Measurements from ENCODE around the gene ITGA7.

The ITGA7 gene

DNA sequence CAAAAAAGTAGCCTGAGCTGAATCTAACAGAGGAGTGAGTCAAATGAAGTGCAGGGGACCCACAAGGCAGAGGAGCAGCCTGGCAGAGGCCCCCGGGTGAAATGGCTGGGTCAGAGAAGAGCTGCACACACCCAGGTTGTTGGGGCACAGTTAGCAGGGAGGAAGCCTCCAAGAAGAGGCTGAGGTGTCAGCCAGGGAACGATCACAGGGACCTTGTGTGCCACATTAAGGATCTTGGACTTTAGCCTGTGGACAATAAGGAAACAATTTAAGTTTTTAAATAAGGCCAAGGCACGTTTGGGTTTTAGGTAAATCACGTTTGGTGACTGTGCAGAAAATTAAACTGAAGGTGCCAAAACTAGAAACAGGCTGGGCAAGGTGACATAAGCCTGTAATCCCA, 36.0 kb downstream of the ITGA7 start:
- TF ChIP-seq PATZ1 (CRISPR knock-in tag; IDR thresholded peaks at IDR 0.05; ENCODE audit: borderline replicate concordance) (no peak), ZNF565 (CRISPR knock-in tag; conservative IDR thresholded peaks at IDR 0.05; ENCODE audit: low read depth) (no peak), TCF4 (CRISPR knock-in tag; IDR thresholded peaks at IDR 0.05; ENCODE audit: borderline replicate concordance) (no peak), ZC3H10 (CRISPR knock-in tag; IDR thresholded peaks at IDR 0.05) (no peak)
- TF ChIP-seq, protein P1, sequence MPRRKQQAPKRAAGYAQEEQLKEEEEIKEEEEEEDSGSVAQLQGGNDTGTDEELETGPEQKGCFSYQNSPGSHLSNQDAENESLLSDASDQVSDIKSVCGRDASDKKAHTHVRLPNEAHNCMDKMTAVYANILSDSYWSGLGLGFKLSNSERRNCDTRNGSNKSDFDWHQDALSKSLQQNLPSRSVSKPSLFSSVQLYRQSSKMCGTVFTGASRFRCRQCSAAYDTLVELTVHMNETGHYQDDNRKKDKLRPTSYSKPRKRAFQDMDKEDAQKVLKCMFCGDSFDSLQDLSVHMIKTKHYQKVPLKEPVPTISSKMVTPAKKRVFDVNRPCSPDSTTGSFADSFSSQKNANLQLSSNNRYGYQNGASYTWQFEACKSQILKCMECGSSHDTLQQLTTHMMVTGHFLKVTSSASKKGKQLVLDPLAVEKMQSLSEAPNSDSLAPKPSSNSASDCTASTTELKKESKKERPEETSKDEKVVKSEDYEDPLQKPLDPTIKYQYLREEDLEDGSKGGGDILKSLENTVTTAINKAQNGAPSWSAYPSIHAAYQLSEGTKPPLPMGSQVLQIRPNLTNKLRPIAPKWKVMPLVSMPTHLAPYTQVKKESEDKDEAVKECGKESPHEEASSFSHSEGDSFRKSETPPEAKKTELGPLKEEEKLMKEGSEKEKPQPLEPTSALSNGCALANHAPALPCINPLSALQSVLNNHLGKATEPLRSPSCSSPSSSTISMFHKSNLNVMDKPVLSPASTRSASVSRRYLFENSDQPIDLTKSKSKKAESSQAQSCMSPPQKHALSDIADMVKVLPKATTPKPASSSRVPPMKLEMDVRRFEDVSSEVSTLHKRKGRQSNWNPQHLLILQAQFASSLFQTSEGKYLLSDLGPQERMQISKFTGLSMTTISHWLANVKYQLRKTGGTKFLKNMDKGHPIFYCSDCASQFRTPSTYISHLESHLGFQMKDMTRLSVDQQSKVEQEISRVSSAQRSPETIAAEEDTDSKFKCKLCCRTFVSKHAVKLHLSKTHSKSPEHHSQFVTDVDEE (CRISPR knock-in tag; IDR thresholded peaks at IDR 0.05) = no peak
- no peak for ATAC-seq

- ATAC-seq = no peak
Observed at GRCh38 chr12:55670276-55670675, 37.4 kb downstream of the ITGA7 start.

DNA sequence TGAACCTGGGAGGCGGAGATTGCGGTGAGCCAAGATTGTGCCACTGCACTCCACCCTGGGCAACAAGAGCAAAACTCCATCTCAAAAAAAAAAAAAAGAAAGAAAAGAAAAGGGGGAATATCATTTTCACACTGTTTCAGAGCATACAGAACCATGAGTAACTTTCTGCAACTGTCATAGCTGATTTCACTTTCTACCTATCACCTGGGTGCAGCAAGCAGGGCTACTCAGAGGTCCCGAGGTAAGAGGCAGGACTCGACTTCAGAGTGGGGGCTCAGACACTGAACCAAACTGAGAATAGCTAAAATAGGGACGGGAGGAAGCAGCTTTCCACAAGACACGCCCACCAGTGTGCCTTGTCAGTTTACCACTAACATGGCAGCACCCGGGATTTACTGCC, 41.2 kb downstream of the ITGA7 start:
- ATAC-seq = no peak
- TF ChIP-seq ARNTL (CRISPR knock-in tag; IDR thresholded peaks at IDR 0.05; ENCODE audit: borderline replicate concordance, low read depth) = no peak
- TF ChIP-seq TOX (CRISPR knock-in tag; IDR thresholded peaks at IDR 0.05; ENCODE audit: borderline replicate concordance) = no peak
- TF ChIP-seq CREB5 (CRISPR knock-in tag; IDR thresholded peaks at IDR 0.05; ENCODE audit: low read depth) = no peak
- TF ChIP-seq RARB (CRISPR knock-in tag; IDR thresholded peaks at IDR 0.05) = no peak
- no peak for TF ChIP-seq ISL1 (CRISPR knock-in tag; IDR thresholded peaks at IDR 0.05)
- TF ChIP-seq ZFP3 (CRISPR knock-in tag; IDR thresholded peaks at IDR 0.05) = no peak
- no peak for TF ChIP-seq ZC3H10 (CRISPR knock-in tag; IDR thresholded peaks at IDR 0.05)
- TF ChIP-seq ZNF70 (CRISPR knock-in tag; IDR thresholded peaks at IDR 0.05) = no peak
- no peak for TF ChIP-seq SNAI2 (CRISPR knock-in tag; IDR thresholded peaks at IDR 0.05)
- TF ChIP-seq ZFP30 (CRISPR knock-in tag; IDR thresholded peaks at IDR 0.05) = no peak
- no peak for TF ChIP-seq ZNF565 (CRISPR knock-in tag; conservative IDR thresholded peaks at IDR 0.05; ENCODE audit: low read depth)
- no peak for TF ChIP-seq ESRRG (CRISPR knock-in tag; IDR thresholded peaks at IDR 0.05)
- no peak for TF ChIP-seq GLIS3 (CRISPR knock-in tag; IDR thresholded peaks at IDR 0.05)
- TF ChIP-seq CSDC2 (CRISPR knock-in tag; IDR thresholded peaks at IDR 0.05) = no peak
- TF ChIP-seq, protein P2, sequence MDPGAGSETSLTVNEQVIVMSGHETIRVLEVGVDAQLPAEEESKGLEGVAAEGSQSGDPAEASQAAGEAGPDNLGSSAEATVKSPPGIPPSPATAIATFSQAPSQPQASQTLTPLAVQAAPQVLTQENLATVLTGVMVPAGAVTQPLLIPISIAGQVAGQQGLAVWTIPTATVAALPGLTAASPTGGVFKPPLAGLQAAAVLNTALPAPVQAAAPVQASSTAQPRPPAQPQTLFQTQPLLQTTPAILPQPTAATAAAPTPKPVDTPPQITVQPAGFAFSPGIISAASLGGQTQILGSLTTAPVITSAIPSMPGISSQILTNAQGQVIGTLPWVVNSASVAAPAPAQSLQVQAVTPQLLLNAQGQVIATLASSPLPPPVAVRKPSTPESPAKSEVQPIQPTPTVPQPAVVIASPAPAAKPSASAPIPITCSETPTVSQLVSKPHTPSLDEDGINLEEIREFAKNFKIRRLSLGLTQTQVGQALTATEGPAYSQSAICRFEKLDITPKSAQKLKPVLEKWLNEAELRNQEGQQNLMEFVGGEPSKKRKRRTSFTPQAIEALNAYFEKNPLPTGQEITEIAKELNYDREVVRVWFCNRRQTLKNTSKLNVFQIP (CRISPR knock-in tag; IDR thresholded peaks at IDR 0.05; ENCODE audit: borderline replicate concordance, low read depth) = no peak
- no peak for TF ChIP-seq OSR1 (CRISPR knock-in tag; IDR thresholded peaks at IDR 0.05)
- TF ChIP-seq PATZ1 (CRISPR knock-in tag; IDR thresholded peaks at IDR 0.05; ENCODE audit: borderline replicate concordance) = no peak

More at GRCh38 chr12:55670276-55670675, 37.4 kb downstream of the ITGA7 start:
- TF ChIP-seq ZFP30 (CRISPR knock-in tag; IDR thresholded peaks at IDR 0.05) (no peak), ISL1 (CRISPR knock-in tag; IDR thresholded peaks at IDR 0.05) (no peak), BACH2 (CRISPR knock-in tag; IDR thresholded peaks at IDR 0.05; ENCODE audit: borderline replicate concordance) (no peak), PPARA (CRISPR knock-in tag; IDR thresholded peaks at IDR 0.05; ENCODE audit: borderline replicate concordance) (no peak), ZC3H10 (CRISPR knock-in tag; IDR thresholded peaks at IDR 0.05) (no peak)
- TF ChIP-seq, protein P2 (CRISPR knock-in tag; IDR thresholded peaks at IDR 0.05; ENCODE audit: borderline replicate concordance, low read depth) = no peak

Measured in SK-N-SH treated with all-trans-retinoic acid at 6 μM for 48 hours (cell line).